HL-60/S4 treated with phorbol 12-myristate 13-acetate at 8.2 ng/mL for 4 days and 3 days (cell line): ENCODE results near the gene RNU5D-1.

Source experiments
- in situ Hi-C: fragments of 300-500 bp; cut with MboI; formaldehyde crosslinking; loops from 2 replicates; pipeline ENCODE4 v1.15.0; 2022; ENCODE audit warnings: low sequenced_read_pairs

RNU5D-1 gene

DNA sequence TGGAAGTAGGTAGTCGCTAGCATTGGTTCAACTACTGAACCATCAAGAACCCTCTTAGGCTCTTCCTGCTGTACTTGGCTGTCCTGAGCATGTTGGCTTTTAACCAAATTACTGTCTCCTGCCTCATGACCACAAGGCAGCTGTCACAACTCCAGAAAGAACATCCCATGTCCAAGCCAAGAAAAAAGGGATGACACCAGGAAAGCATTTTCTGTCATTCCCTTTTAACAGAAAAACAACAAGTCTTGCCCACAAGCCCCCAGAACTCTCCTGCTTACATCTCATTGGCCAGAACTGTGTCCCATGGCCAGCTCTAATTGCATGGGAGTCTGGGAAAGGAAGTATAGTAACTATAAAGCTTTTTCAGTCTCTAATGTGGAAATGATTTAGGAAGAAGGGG, 2.4 kb upstream of the RNU5D-1 start:
- in situ Hi-C loops = no loop called here

DNA sequence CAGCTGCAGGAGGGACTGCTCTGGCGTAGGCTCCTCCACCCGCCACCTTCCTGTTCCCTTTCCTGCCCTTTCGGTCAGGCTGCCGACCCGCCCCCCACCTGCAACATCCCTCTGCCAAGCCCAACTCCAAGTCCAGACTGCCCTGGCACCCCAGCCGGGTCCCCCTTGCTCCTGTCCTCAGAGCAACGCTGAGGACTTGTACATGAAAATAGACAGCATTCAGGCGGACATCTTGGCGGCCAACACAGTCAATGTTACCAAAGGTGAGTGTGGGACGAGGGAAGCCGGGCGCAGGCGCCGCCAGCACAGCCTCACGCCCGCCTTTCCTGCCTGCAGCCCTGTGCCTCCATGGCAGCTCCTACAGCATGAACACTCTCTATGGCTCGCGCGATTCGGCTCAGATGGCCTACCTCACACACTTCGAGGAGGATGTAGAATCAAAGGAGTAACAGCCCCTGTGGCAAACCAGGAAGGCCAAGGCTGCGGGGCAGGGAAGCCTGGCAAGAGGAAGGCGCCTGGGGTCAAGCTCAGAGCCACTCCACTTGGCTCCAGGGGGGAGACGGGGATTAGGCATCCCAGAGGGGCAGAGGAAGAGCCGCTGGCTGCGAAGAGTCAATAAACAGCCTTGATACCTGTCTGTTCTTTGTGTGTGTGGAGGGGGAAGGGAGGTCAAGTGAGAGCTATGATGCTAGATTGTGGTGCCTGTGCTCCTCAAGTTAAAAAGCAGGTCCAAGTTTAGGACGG, 5.8 kb downstream of the RNU5D-1 start:
- in situ Hi-C loops = no loop called here

DNA sequence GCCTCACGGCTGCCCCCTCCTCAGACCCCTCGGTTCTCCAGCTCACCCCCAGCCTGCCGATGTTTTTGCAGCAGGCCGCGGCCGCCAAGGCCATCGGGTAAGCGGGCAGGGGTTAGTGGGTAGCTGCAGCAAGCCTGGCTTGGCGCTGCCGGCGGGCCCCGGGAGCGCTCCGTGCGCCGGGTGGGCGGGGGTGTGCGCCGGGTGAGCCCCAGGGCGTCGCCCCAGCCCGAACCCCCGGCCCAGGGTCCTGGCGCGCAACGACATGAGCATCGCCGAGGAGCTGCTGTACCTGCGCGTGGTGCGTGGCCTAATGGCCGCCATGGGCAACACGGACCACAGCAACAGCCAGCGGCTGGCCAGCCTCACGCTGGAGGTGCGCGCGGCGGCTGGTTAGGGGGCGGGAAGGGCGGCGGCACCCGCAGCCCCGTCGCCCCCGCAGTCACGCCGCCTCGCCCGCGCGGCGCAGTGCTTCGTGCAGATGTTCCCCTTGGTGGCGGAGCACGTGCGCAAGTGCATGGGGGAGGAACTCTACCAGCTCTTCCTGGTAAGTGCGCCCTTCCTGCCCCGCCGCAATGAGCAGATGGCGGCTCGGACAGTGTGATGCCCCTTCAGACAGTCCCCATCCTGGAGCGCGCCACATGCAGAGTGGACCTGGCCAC, 6.5 kb downstream of the RNU5D-1 start:
- in situ Hi-C loops = no loop called here

- in situ Hi-C loops = no loop called here
Measured at GRCh38 chr1:44723496-44724295, 7.3 kb downstream of the RNU5D-1 start.

GRCh38 chr1:44723064-44723463, 7.9 kb downstream of the RNU5D-1 start:
- in situ Hi-C loops = no loop called here

DNA sequence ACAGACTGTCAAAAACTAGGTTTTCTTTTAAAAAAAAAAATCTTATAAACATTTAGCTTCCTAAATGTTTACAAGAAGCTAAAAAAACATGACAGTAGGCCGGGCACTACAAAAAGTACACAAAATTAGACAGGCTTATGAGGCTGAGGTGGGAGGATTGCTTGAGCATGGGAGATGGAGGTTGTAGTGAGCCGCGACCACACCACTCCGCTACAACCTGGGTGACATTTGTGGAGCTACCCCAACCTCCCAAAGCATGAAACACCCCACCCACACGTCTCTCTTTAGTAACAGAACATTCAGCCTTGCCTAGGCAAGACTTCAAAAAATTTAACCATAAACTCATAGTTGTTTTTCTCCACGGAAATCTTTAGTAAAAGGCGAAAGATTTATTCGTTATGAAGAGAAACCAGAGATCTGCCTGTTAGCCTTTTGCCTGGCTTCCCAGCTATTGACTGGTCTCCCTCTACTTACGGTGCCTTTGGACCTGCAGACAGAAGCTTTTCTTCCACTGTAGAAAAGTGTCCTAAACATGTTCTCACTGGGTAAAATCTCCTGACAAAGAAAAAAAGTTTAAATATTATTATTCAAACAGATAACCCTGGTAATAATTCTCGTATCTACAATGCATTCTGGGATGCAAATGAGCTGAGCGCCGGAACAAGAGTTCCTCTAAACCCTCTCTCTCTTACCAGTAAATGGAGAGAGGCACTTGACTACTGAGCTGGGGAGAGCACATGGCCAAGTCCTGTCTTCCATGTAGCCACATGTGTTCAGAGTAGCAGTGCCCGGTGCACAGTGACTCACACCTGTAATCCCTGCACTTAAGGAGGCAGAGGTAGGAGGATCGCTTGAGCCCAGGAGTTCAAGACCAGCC, 9.2 kb downstream of the RNU5D-1 start:
- in situ Hi-C loops = no loop called here

DNA sequence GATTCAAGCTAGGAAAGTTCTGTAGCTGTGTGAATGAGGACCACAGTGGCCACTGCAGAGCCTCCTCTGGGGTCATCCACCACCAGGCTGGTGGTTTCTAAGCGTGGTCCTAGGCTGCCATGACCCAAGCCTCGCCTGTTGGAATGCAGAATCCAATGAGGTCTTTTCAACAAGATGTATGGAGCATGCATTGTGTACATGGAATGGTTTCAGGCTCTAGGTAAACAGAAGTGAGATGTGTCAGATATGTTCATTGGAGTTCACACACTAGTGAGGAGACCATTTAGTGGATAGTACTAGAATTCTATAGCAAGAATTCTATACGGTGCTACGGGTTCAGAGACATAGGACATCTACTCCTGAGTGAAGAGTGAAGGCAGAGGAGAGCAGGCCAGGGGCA, 10.7 kb downstream of the RNU5D-1 start:
- in situ Hi-C loops = no loop called here

DNA sequence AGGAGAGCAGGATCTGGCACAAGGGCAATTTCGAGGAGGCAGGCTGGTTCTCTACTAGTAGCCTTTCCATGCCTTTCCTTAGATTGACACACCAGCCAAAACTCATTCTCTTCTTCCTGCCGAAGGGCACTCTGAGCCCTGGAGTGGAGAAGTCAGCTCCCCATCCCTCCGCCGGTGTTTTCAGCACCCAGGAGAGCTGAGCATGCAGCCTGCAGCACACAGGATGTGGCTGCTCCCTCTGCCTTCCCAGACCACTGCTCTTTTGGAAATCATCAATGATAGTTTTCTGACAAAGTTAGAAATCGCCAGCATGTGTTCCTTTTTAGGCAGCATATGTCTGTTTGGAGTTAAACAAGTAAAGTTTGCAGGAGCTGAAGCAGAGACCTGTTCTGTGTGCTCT, 11.7 kb downstream of the RNU5D-1 start:
- in situ Hi-C loops = no loop called here

- in situ Hi-C loops = no loop called here
Measured at GRCh38 chr1:44718091-44718490, 12.9 kb downstream of the RNU5D-1 start.

DNA sequence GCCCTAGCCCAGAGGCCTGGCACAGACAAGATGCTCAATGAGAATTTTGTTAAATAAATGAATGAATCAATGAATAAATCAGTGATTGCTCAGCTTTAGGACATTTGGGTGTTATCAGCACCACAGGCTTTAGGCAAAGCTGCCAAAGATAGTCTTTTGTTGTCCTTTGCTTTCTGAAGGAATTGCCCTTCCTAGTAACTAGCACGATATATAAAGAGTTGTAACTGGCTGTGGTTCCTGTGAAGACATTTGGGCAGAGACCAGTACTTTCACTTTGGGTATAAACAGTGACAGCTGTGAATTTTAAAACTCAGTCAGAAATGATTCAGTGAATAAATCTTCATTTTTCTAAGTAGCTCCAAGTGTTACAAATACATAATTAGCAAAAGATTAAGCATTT, 13.3 kb downstream of the RNU5D-1 start:
- in situ Hi-C loops = no loop called here

DNA sequence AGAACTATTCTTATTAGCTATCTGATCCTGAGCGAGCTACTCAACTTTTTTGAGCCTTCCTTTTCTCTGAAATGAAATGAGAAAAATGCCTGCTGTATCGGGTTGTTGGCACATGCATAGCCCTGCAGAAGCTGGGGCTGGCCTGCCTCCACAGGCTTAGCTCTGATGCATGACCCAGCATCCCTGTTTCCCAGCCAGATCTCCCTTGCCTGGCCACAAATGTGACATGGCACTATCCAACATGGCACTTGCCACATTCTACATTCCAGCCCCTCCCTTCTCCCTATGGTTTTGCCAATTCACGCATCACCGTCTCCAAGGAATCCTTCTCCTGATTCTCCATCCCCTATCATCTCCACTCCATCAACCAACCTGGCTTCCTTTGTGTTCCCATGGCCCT, 13.8 kb downstream of the RNU5D-1 start:
- in situ Hi-C loops = no loop called here

- in situ Hi-C loops = no loop called here
Measured at GRCh38 chr1:44714944-44715571, 15.9 kb downstream of the RNU5D-1 start.

DNA sequence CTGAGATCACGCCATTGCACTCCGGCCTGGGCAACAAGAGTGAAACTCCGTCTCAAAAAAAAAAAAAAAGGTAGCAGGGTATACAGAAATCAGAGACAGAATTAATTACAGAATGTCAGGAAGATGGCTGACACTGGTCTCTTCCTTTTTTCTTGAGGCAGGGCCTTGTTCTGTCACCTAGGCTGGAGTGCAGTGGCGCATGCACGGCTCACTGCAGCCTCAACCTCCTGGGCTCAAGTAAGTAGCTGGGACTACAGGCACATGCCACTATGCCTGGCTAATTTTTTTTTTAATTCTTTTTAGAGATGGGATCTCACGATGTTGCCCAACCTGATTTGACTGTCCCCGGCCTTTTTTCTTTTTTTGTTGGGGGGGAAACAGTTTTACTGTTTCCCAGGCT, 16.4 kb downstream of the RNU5D-1 start:
- in situ Hi-C loops = no loop called here

GRCh38 chr1:44713321-44713781, 17.6 kb downstream of the RNU5D-1 start:
- in situ Hi-C loops = no loop called here

DNA sequence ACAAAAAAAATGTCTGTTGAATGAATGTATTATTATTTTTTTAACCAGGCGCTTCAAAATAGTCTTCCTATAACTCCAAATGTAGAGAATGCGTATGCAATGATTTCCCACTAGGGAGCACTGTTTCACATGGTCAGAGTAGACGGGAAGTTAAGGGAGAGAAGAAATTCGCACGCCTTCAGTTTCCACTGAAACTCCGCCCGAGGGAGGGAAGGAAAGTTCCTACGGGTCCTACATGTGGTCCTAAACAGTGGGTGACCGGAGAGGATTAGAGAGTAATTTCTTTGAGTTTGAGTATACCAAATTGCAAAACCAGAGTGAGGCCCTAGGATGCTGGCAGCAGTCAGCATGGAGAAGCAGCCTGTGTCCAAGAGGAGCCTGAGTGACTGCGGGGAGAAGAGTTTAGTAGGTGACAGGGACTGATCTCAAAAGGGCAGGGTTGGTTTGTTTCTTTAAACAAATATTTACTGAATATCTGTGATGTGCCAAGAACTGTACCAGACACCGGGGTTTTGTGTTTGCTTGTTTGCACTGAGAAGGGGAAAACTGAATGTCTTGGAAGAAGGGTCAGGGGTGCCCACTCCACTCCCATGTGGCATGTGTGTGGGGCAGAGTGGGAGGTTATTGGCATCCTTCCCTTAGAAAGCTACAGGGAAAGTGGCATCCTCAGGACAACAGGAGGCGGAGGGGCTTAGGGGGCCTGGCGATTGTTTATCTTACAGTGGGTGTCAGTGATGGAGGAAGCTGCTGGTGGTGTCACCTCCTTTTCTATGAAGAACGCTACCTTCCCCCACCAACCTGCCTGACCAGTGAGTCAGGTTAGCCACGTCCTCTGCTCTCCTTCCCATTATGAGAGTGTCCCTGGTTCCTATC, 22.8 kb downstream of the RNU5D-1 start:
- in situ Hi-C loops = no loop called here

GRCh38 chr1:44707112-44707881, 23.7 kb downstream of the RNU5D-1 start:
- in situ Hi-C loops = no loop called here

DNA sequence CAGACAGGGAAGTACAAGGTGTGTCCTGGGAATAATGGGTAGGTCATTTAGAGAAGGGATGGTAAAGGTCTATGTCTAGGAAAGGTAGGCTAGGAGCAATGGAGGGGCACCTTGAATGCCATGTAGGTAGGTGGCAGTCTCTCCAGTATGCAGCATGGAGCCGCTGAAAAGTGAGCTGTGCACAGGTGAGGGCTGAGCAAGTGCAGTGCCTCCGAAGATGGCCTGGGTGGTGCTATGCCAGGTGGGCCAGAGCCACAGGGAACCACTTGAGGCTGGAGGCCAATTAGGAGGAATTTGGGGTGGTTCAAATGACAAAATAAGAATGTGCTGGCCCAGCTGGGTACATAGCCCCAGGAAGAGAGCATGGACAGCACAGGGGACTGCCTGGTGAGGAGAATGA, 25.0 kb downstream of the RNU5D-1 start:
- in situ Hi-C loops = no loop called here

- in situ Hi-C loops = no loop called here
Measured at GRCh38 chr1:44705470-44705869, 25.5 kb downstream of the RNU5D-1 start.

GRCh38 chr1:44701141-44701573, 29.8 kb downstream of the RNU5D-1 start:
- in situ Hi-C loops = no loop called here
